Caco-2 (cell line): ENCODE results near the gene OR52N2. TPM values are rescaled to one million over a fixed set of nuclear protein-coding genes. Genes with fewer than 3 reads are reported as not detected.

Experiments used
- BruUV-seq: library from RNA; stranded (reverse); fragments of 400-500 nt; replicated peaks from 2 replicates; lab custom pipeline; 2021; lab: Mats Ljungman, UMichigan
- CTCF ChIA-PET: fragments of 300-600 bp; sonication (Branson Sonifier 250); formaldehyde crosslinking; loops from one replicate; lab custom pipeline; 2022; ENCODE audit warnings: antibody characterized with exemption; lab: Charles Lee
- POLR2A ChIA-PET: fragments of 300-600 bp; sonication (Branson Sonifier 250); formaldehyde crosslinking; loops from one replicate; lab custom pipeline; 2022; ENCODE audit warnings: antibody characterized with exemption; lab: Charles Lee
- DNase-seq, 2 experiments: peaks; one replicate each; pipeline versions ENCODE4 v3.0.0 to v3.0.0-alpha.2; 2020 to 2022
- H3K27me3 ChIP-seq: replicated peaks from 2 replicates; pipeline ENCODE4 v1.6.0; 2011; ENCODE audit warnings: low read length; ENCODE audit not compliant: control insufficient read depth, insufficient read depth
- H3K36me3 ChIP-seq: 2 replicates; pipeline ENCODE4 v1.5.1; 2011; ENCODE audit warnings: low read length; ENCODE audit not compliant: control insufficient read depth, insufficient read depth
- H3K4me1 ChIP-seq: fragments of 250-450 bp; sonication (Bioruptor Pico); 2 replicates; pipeline ENCODE4 v1.5.1; 2020; ENCODE audit warnings: mild to moderate bottlenecking
- H3K4me3 ChIP-seq: 2 replicates; pipeline ENCODE4 v1.5.1; 2011; ENCODE audit warnings: low read depth, mild to moderate bottlenecking, control low read depth, low read length
- H3K9me3 ChIP-seq: fragments of 250-450 bp; sonication (Bioruptor Pico); 2 replicates; pipeline ENCODE4 v1.5.1; 2020; ENCODE audit warnings: mild to moderate bottlenecking, moderate library complexity
- H3K27ac Mint-ChIP-seq: one replicate; pipeline ENCODE4 v1.8.0; 2022; ENCODE audit warnings: mixed read lengths; ENCODE audit not compliant: unreplicated experiment
- H3K27me3 Mint-ChIP-seq: one replicate; pipeline ENCODE4 v1.8.0; 2022; ENCODE audit warnings: mixed read lengths; ENCODE audit not compliant: insufficient read depth, unreplicated experiment
- H3K36me3 Mint-ChIP-seq: one replicate; pipeline ENCODE4 v1.8.0; 2022; ENCODE audit warnings: mild to moderate bottlenecking, mixed read lengths; ENCODE audit not compliant: insufficient read depth, unreplicated experiment
- H3K4me1 Mint-ChIP-seq: one replicate; pipeline ENCODE4 v1.8.0; 2022; ENCODE audit warnings: low read depth, mixed read lengths; ENCODE audit not compliant: unreplicated experiment
- H3K4me3 Mint-ChIP-seq: one replicate; pipeline ENCODE4 v1.8.0; 2022; ENCODE audit warnings: mild to moderate bottlenecking, moderate library complexity, mixed read lengths; ENCODE audit not compliant: unreplicated experiment
- H3K9me3 Mint-ChIP-seq: one replicate; pipeline ENCODE4 v1.8.0; 2022; ENCODE audit warnings: mixed read lengths; ENCODE audit not compliant: unreplicated experiment
- CTCF ChIP-seq, 2 experiments: fragments of 200-600 bp in 1 of 2; IDR thresholded peaks; 1 replicate in 1 of 2; 2 replicates in 1 of 2; pipeline versions ENCODE4 v1.5.1 to v1.8.0; 2011 to 2022; ENCODE audit warnings: antibody characterized with exemption in 1 of 2, control low read depth in 1 of 2, inconsistent platforms in 1 of 2, low read depth in 1 of 2, low read length in 1 of 2, mild to moderate bottlenecking in 1 of 2, moderate library complexity in 1 of 2; ENCODE audit not compliant: insufficient read depth in 1 of 2, severe bottlenecking in 1 of 2, unreplicated experiment in 1 of 2
- intact Hi-C: fragments of 100-400 bp; cut with micrococcal nuclease; formaldehyde crosslinking; loops from one replicate; pipeline ENCODE4 v1.10.0; 2022; ENCODE audit not compliant: unreplicated experiment
- total RNA-seq: library from RNA; stranded (reverse); gene quantifications from 2 replicates; pipeline ENCODE4 v1.2.3, GENCODE V29; 2022

OR52N2 gene
- total RNA-seq, 1 experiment from 2014 or later, result not detected

GRCh38 chr11:5833446-5833845 lies 24.7 kb downstream of the OR52N2 start:
- DNase-seq, result no peak
- no peaks in the 10 kb centered on the region for H3K4me1 Mint-ChIP-seq
- H3K9me3 Mint-ChIP-seq, result peaks cover 14% of the 10 kb centered on the region
- no TSS peak for BruUV-seq
- no peak for TF ChIP-seq CTCF (IDR thresholded peaks at IDR 0.05; ENCODE audit: insufficient read depth in 1 of 2, low read depth in 1 of 2, low read length in 1 of 2, severe bottlenecking in 1 of 2, unreplicated experiment in 1 of 2)
- H3K27me3 Mint-ChIP-seq, result no peaks in the 10 kb centered on the region
- H3K9me3 ChIP-seq, result no peaks in the 10 kb centered on the region
- intact Hi-C loops, result no loop called here
- no peak overlapping the region for H3K4me3 ChIP-seq
- H3K36me3 ChIP-seq, result no peaks in the 10 kb centered on the region
- H3K27ac Mint-ChIP-seq, result no peak overlapping the region
- ChIA-PET CTCF (no interaction called here), POLR2A (no interaction called here)
- no peaks in the 10 kb centered on the region for H3K4me1 ChIP-seq
- H3K27me3 ChIP-seq, result no peaks in the 10 kb centered on the region
- H3K36me3 Mint-ChIP-seq, result no peaks in the 10 kb centered on the region
- H3K4me3 Mint-ChIP-seq, result no peak overlapping the region

- BruUV-seq, result no TSS peak
- no peak overlapping the region for H3K4me3 Mint-ChIP-seq
- ChIA-PET CTCF (no interaction called here), POLR2A (no interaction called here)
- H3K36me3 Mint-ChIP-seq, result no peaks in the 10 kb centered on the region
- Histone ChIP-seq H3K4me3 (no peak overlapping the region), H3K36me3 (no peaks in the 10 kb centered on the region), H3K9me3 (no peaks in the 10 kb centered on the region), H3K4me1 (no peaks in the 10 kb centered on the region), H3K27me3 (no peaks in the 10 kb centered on the region)
- peaks cover 21% of the 10 kb centered on the region for H3K9me3 Mint-ChIP-seq
- intact Hi-C loops, result no loop called here
- DNase-seq, result no peak
- H3K27ac Mint-ChIP-seq, result no peak overlapping the region
- TF ChIP-seq CTCF (IDR thresholded peaks at IDR 0.05; ENCODE audit: insufficient read depth in 1 of 2, low read depth in 1 of 2, low read length in 1 of 2, severe bottlenecking in 1 of 2, unreplicated experiment in 1 of 2), result no peak
- H3K4me1 Mint-ChIP-seq, result no peaks in the 10 kb centered on the region
- H3K27me3 Mint-ChIP-seq, result no peaks in the 10 kb centered on the region
These were observed 29.0 kb downstream of the OR52N2 start for GRCh38 chr11:5837695-5838094.

- no peaks in the 10 kb centered on the region for H3K36me3 Mint-ChIP-seq
- no peak within 1 kb of the TSS for H3K4me3 ChIP-seq
These were observed 33.1 kb downstream of the OR52N2 start, which contains the start of gene OR52E6 for GRCh38 chr11:5841797-5842196. OR52E6 (minus strand) TSS chr11:5841897; CDS start chr11:5841897, 0 bp downstream.

More at GRCh38 chr11:5841797-5842196, 33.1 kb downstream of the OR52N2 start, which contains the start of gene OR52E6:
- Histone ChIP-seq H3K4me1 (no peaks in the 10 kb centered on the region), H3K27me3 (no peaks in the 10 kb centered on the region), H3K9me3 (no peaks in the 10 kb centered on the region), H3K36me3 (no peaks in the 10 kb centered on the region)
- H3K4me3 Mint-ChIP-seq, result no peak within 1 kb of the TSS
- CTCF ChIA-PET, result no interaction called here
- intact Hi-C loops, result no loop called here
- no peaks in the 10 kb centered on the region for H3K27me3 Mint-ChIP-seq
- no peaks in the 10 kb centered on the region for H3K4me1 Mint-ChIP-seq
- POLR2A ChIA-PET, result no interaction called here
- H3K9me3 Mint-ChIP-seq, result peaks cover 21% of the 10 kb centered on the region
- no TSS peak for BruUV-seq
- no peak within 1 kb of the TSS for H3K27ac Mint-ChIP-seq
- DNase-seq, result no peak
- TF ChIP-seq CTCF (IDR thresholded peaks at IDR 0.05; ENCODE audit: insufficient read depth in 1 of 2, low read depth in 1 of 2, low read length in 1 of 2, severe bottlenecking in 1 of 2, unreplicated experiment in 1 of 2), result no peak
